Neutrophil (primary cell): ENCODE data around the gene KLLN.
"Not testable (repeated sequence)": the region's sequence is repeated elsewhere in the genome, so short reads cannot be mapped to it uniquely, and the experiment has no call there.

Experiments
- H3K27ac ChIP-seq: fragments of 200-600 bp; sonication (generic); 2 replicates; pipeline ENCODE4 v1.5.1; 2016; ENCODE audit warnings: mild to moderate bottlenecking, moderate library complexity
- H3K27me3 ChIP-seq: fragments of 200-600 bp; sonication (generic); 2 replicates; pipeline ENCODE4 v1.6.0; 2016; ENCODE audit warnings: mild to moderate bottlenecking
- H3K36me3 ChIP-seq: fragments of 200-600 bp; sonication (generic); 2 replicates; pipeline ENCODE4 v1.5.1; 2017
- H3K4me1 ChIP-seq, 2 experiments: fragments of 200-600 bp in 1 of 2; sonication (generic) in 1 of 2; 1 replicate in 1 of 2; 2 replicates in 1 of 2; pipeline versions ENCODE4 v1.5.1 to v1.6.1; 2013 to 2016; ENCODE audit warnings: low read depth in 1 of 2, low read length in 1 of 2, mild to moderate bottlenecking in 1 of 2, moderate library complexity in 1 of 2; ENCODE audit not compliant: control insufficient read depth in 1 of 2, insufficient read depth in 1 of 2
- H3K4me3 ChIP-seq, 2 experiments: fragments of 200-600 bp in 1 of 2; sonication (generic) in 1 of 2; 1 replicate in 1 of 2; 2 replicates in 1 of 2; pipeline ENCODE4 v1.5.1; 2013 to 2016; ENCODE audit warnings: low read depth in 1 of 2, low read length in 1 of 2, mild to moderate bottlenecking in 1 of 2, moderate library complexity in 1 of 2
- H3K9me3 ChIP-seq: fragments of 200-600 bp; sonication (generic); 2 replicates; pipeline ENCODE4 v1.5.1; 2016
- TF ChIP-seq, protein P1 (sequence below): fragments of 200-600 bp; sonication (generic); IDR thresholded peaks from 2 replicates; pipeline ENCODE4 v1.5.1; 2016; ENCODE audit warnings: antibody characterized with exemption

Gene KLLN

GRCh38 chr10:87868277-87868676 lies 4.9 kb upstream of the KLLN start:
- Histone ChIP-seq H3K36me3 (peaks cover 20% of the 10 kb centered on the region), H3K27me3 (no peaks in the 10 kb centered on the region), H3K27ac (peak overlapping the region; percentile 98), H3K9me3 (no peaks in the 10 kb centered on the region), H3K4me3 (peak overlapping the region; percentile 92 to 96), H3K4me1 (peaks cover 47 to 52% of the 10 kb centered on the region in 2 experiments)
- TF ChIP-seq, protein P1, sequence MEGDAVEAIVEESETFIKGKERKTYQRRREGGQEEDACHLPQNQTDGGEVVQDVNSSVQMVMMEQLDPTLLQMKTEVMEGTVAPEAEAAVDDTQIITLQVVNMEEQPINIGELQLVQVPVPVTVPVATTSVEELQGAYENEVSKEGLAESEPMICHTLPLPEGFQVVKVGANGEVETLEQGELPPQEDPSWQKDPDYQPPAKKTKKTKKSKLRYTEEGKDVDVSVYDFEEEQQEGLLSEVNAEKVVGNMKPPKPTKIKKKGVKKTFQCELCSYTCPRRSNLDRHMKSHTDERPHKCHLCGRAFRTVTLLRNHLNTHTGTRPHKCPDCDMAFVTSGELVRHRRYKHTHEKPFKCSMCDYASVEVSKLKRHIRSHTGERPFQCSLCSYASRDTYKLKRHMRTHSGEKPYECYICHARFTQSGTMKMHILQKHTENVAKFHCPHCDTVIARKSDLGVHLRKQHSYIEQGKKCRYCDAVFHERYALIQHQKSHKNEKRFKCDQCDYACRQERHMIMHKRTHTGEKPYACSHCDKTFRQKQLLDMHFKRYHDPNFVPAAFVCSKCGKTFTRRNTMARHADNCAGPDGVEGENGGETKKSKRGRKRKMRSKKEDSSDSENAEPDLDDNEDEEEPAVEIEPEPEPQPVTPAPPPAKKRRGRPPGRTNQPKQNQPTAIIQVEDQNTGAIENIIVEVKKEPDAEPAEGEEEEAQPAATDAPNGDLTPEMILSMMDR: no peak

GRCh38 chr10:87867453-87867852 lies 4.1 kb upstream of the KLLN start:
- Histone ChIP-seq H3K36me3 (peaks cover 13% of the 10 kb centered on the region), H3K4me3 (peak overlapping the region; percentile 92 to 96), H3K4me1 (peaks cover 39 to 50% of the 10 kb centered on the region in 2 experiments), H3K9me3 (no peaks in the 10 kb centered on the region), H3K27me3 (no peaks in the 10 kb centered on the region), H3K27ac (peak overlapping the region; percentile 98)
- TF ChIP-seq, protein P1: no peak

DNA sequence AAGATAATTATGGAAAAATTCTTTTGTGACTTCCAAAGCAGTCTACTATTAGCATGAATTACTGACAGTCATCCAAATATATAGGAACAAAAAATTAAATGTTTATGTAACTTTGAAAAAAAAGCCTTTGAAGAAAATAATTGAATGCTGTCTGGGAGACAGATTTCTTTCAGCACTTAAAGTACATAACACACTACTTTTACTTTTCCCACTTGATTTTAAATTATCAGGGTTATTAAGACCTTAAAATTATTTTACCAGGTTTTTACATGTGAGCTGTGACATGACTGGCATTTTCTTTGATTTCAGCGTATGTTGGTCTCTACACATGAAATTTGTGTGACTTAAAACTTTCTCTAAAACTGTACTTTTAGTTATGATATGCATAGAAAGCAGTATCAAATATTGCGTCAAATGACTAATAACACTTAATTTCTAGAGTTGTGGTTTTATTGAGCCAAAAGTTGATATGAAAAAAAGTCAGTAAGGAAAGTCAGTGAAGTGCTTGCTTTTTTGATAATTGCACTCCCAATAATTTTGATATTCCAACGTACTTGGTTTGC lies 3.2 kb upstream of the KLLN start:
- Histone ChIP-seq H3K27me3 (no peaks in the 10 kb centered on the region), H3K4me1 (peaks cover 35 to 49% of the 10 kb centered on the region in 2 experiments), H3K27ac (peak overlapping the region; percentile 98), H3K4me3 (peak overlapping the region; percentile 92 to 96), H3K9me3 (no peaks in the 10 kb centered on the region), H3K36me3 (peaks cover 10% of the 10 kb centered on the region)
- TF ChIP-seq, protein P1: no peak

DNA sequence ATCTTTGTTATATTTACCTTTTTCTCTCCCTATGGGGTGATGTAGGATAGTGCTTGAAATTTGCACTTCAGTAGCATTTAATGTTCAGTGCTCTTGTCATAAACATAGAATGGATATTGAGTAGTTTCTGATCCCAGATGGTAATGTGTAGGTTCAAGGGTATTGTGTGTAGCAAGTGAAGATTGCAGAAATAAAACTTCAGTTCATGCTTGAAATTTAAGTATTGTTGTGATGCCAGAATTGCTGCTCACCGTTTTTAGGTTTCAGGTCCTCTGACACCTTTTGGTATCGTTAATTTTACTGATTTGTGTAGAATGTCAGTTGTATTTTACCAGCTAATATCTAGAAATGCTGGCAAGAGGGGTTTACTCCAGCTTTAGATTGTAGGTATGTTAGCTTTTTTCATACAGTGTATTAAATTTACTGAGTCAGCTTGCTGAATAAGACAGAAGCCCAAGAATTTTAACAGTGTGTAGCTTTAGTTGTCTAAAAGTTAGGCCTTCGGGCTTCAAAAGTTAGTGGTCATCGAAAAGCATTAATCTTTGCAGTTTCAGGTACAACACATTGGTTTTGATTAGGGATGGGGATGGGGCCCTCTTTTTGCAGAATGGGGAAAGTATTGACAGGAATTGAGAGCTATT lies 2.0 kb upstream of the KLLN start:
- TF ChIP-seq, protein P1: no peak
- Histone ChIP-seq H3K27ac (peak overlapping the region; percentile 98), H3K9me3 (no peaks in the 10 kb centered on the region), H3K27me3 (no peaks in the 10 kb centered on the region), H3K36me3 (peaks cover 3% of the 10 kb centered on the region), H3K4me1 (peaks cover 35 to 49% of the 10 kb centered on the region in 2 experiments), H3K4me3 (peak overlapping the region; percentile 92 to 96)

GRCh38 chr10:87864496-87865059 lies 1.2 kb upstream of the KLLN start:
- Histone ChIP-seq H3K4me1 (peaks cover 31 to 43% of the 10 kb centered on the region in 2 experiments), H3K36me3 (peaks cover 3% of the 10 kb centered on the region), H3K4me3 (peak overlapping the region; percentile 92 to 96), H3K27ac (peak overlapping the region; percentile 98), H3K9me3 (no peaks in the 10 kb centered on the region), H3K27me3 (no peaks in the 10 kb centered on the region)
- TF ChIP-seq, protein P1: no peak

DNA sequence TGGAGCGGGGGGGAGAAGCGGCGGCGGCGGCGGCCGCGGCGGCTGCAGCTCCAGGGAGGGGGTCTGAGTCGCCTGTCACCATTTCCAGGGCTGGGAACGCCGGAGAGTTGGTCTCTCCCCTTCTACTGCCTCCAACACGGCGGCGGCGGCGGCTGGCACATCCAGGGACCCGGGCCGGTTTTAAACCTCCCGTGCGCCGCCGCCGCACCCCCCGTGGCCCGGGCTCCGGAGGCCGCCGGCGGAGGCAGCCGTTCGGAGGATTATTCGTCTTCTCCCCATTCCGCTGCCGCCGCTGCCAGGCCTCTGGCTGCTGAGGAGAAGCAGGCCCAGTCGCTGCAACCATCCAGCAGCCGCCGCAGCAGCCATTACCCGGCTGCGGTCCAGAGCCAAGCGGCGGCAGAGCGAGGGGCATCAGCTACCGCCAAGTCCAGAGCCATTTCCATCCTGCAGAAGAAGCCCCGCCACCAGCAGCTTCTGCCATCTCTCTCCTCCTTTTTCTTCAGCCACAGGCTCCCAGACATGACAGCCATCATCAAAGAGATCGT lies 690 bp upstream of the KLLN start:
- H3K27me3 ChIP-seq, H3K36me3 ChIP-seq, H3K9me3 ChIP-seq: not testable (repeated sequence)
- Histone ChIP-seq H3K4me3 (peak overlapping the region; percentile 92 to 96), H3K27ac (peak overlapping the region; percentile 98), H3K4me1 (peaks cover 25 to 38% of the 10 kb centered on the region in 2 experiments)
